B cell (primary cell): ENCODE measurements around the gene TUBGCP2. TPM values are rescaled to one million over a fixed set of nuclear protein-coding genes. Genes with fewer than 3 reads are reported as not detected.
A peak's percentile ranks its signal among the peaks of the same experiment; 100 is the strongest.

Experiments
- ATAC-seq: fragments of 200-7000 bp; cut with Tn5 transposase; one replicate; pipeline ENCODE4 v1.10.0; 2021; ENCODE audit warnings: low read depth, mild to moderate bottlenecking, moderate number of reproducible peaks, moderate library complexity
- CTCF ChIA-PET: fragments of 350-600 bp; sonication (Branson Sonifier 250); formaldehyde crosslinking; loops from one replicate; lab custom pipeline; 2021; ENCODE audit warnings: antibody characterized with exemption, inconsistent platforms; lab: Charles Lee
- POLR2A ChIA-PET: fragments of 350-600 bp; sonication (Branson Sonifier 250); formaldehyde crosslinking; loops from one replicate; lab custom pipeline; 2021; ENCODE audit warnings: antibody characterized with exemption; lab: Charles Lee
- DNase-seq: peaks from one replicate; pipeline ENCODE4 v3.0.0; 2013
- H2AFZ ChIP-seq: 2 replicates; pipeline ENCODE4 v1.6.1; 2012; ENCODE audit warnings: mild to moderate bottlenecking, low read depth, low read length; ENCODE audit not compliant: insufficient read depth, poor library complexity, severe bottlenecking
- H3K27ac ChIP-seq, 2 donors: 1 replicate in 1 of 2; 2 replicates in 1 of 2; pipeline ENCODE4 v1.5.1; 2012 to 2013; ENCODE audit warnings: low read length in 2 of 2, mild to moderate bottlenecking in 2 of 2, moderate library complexity in 1 of 2
- H3K27me3 ChIP-seq, 4 experiments: fragments of 200-600 bp in 1 of 4; sonication (generic) in 1 of 4; replicated peaks in 1 of 4; 1 replicate in 2 of 4; 2 replicates in 2 of 4; pipeline versions ENCODE4 v1.6.1 to v1.7.0; 2013 to 2016; ENCODE audit warnings: low read length in 3 of 4, mild to moderate bottlenecking in 2 of 4, mixed read lengths in 1 of 4, moderate library complexity in 1 of 4; ENCODE audit not compliant: insufficient read depth in 4 of 4, control insufficient read depth in 3 of 4; ENCODE audit errors: control extremely low read depth in 1 of 4
- H3K36me3 ChIP-seq, 2 experiments: replicated peaks in 1 of 2; 1 replicate in 1 of 2; 2 replicates in 1 of 2; pipeline versions ENCODE4 v1.6.1 to v1.7.1; 2013; ENCODE audit warnings: low read length in 1 of 2; ENCODE audit not compliant: insufficient read depth in 2 of 2, control insufficient read depth in 1 of 2; ENCODE audit errors: control extremely low read depth in 1 of 2, extremely low read depth in 1 of 2
- H3K4me1 ChIP-seq, 2 donors: fragments of 200-600 bp in 1 of 2; sonication (generic) in 1 of 2; 1 replicate in 1 of 2; 2 replicates in 1 of 2; pipeline versions ENCODE4 v1.5.1 to v1.6.1; 2013 to 2017; ENCODE audit warnings: low read length in 2 of 2; ENCODE audit not compliant: control insufficient read depth in 2 of 2, insufficient read depth in 2 of 2
- H3K4me2 ChIP-seq: replicated peaks from 2 replicates; pipeline ENCODE3; 2012; ENCODE audit warnings: mild to moderate bottlenecking, low read depth, low read length; ENCODE audit not compliant: poor library complexity, severe bottlenecking
- H3K4me3 ChIP-seq, 5 experiments: fragments of 200-600 bp in 1 of 5; sonication (generic) in 1 of 5; 1 replicate in 3 of 5; 2 replicates in 2 of 5; pipeline versions ENCODE4 v1.5.1 to v1.7.0; 2011 to 2016; ENCODE audit warnings: low read length in 4 of 5, mild to moderate bottlenecking in 4 of 5, low read depth in 2 of 5, control low read depth in 1 of 5, moderate library complexity in 1 of 5; ENCODE audit not compliant: insufficient read depth in 1 of 5; ENCODE audit errors: control extremely low read depth in 1 of 5, extremely low read depth in 1 of 5
- H3K79me2 ChIP-seq: fragments of 200-600 bp; sonication (generic); one replicate; pipeline ENCODE4 v1.6.0; 2016; ENCODE audit warnings: low read length; ENCODE audit not compliant: control insufficient read depth, insufficient read depth
- H3K9ac ChIP-seq: fragments of 200-600 bp; sonication (generic); 2 replicates; pipeline ENCODE4 v1.6.1; 2017; ENCODE audit warnings: mild to moderate bottlenecking, low read length, moderate library complexity
- H3K9me3 ChIP-seq, 3 donors: one replicate each; pipeline versions ENCODE4 v1.6.1 to v1.7.1; 2013; ENCODE audit warnings: low read length in 2 of 3; ENCODE audit not compliant: control insufficient read depth in 2 of 3, insufficient read depth in 1 of 3; ENCODE audit errors: control extremely low read depth in 1 of 3
- H4K20me1 ChIP-seq: 2 replicates; pipeline ENCODE4 v1.6.0; 2012; ENCODE audit warnings: mild to moderate bottlenecking, low read length; ENCODE audit not compliant: insufficient read depth, control insufficient read depth, poor library complexity, severe bottlenecking
- H3K27ac Mint-ChIP-seq: one replicate; pipeline ENCODE4 v1.8.0; 2021; ENCODE audit warnings: mixed read lengths
- H3K27me3 Mint-ChIP-seq: one replicate; pipeline ENCODE4 v1.8.0; 2021; ENCODE audit warnings: mixed read lengths
- H3K4me1 Mint-ChIP-seq: one replicate; pipeline ENCODE4 v1.8.0; 2021; ENCODE audit warnings: mixed read lengths
- H3K4me3 Mint-ChIP-seq: one replicate; pipeline ENCODE4 v1.8.0; 2021; ENCODE audit warnings: mixed read lengths
- H3K9me3 Mint-ChIP-seq: one replicate; pipeline ENCODE4 v1.8.0; 2022; ENCODE audit warnings: mixed read lengths; ENCODE audit not compliant: insufficient read depth
- EZH2 ChIP-seq: IDR thresholded peaks from 2 replicates; pipeline ENCODE4 v1.6.1; 2012; ENCODE audit warnings: borderline replicate concordance, low read depth, mild to moderate bottlenecking, moderate library complexity, low read length; ENCODE audit not compliant: insufficient read depth, poor library complexity, severe bottlenecking
- WGBS: methylation state at CpG from one replicate; pipeline ENCODE4 v1.1.5; 2013; ENCODE audit warnings: missing lambda C conversion rate; ENCODE audit not compliant: insufficient coverage; 5-methylcytosine and 5-hydroxymethylcytosine counted together
- intact Hi-C: fragments of 100-400 bp; cut with micrococcal nuclease; formaldehyde crosslinking; loops from one replicate; pipeline ENCODE4 v1.10.0; 2022
- polyA plus RNA-seq: library from polyadenylated mRNA; depleted of rRNA; stranded (reverse); fragments of >200 nt; gene quantifications from 2 replicates; pipeline ENCODE4 v1.2.3, GENCODE V29; 2012
- total RNA-seq, 2 donors: library from RNA; stranded (reverse); fragments of 120-200 nt in 1 of 2; gene quantifications; 1 replicate in 1 of 2; 2 replicates in 1 of 2; pipeline versions ENCODE4 v1.2.3 to v1.2.4, GENCODE V29; 2013 to 2022
- TF ChIP-seq, protein P1 (sequence below): fragments of 200-600 bp; IDR thresholded peaks from one replicate; pipeline ENCODE4 v1.8.0; 2022; ENCODE audit warnings: antibody characterized with exemption, mild to moderate bottlenecking

Gene TUBGCP2
- total and polyA plus RNA-seq, 2 donors (not counting 1 experiment from before 2014, with no cell fraction given), result 50.3 to 90.3 TPM

GRCh38 chr10:133276100-133276434 lies 32.6 kb downstream of the TUBGCP2 start:
- Mint-ChIP-seq H3K4me3 (peak overlapping the region; percentile 89), H3K9me3 (no peaks in the 10 kb centered on the region), H3K27ac (peak overlapping the region; percentile 95), H3K27me3 (no peaks in the 10 kb centered on the region), H3K4me1 (peaks cover 43% of the 10 kb centered on the region)
- peaks cover 21% of the 10 kb centered on the region for H4K20me1 ChIP-seq
- H3K79me2 ChIP-seq, result peaks cover 12% of the 10 kb centered on the region
- ChIA-PET CTCF (interaction anchor here (0.9 to 3.3 kb wide), 4 partner anchors 9 to 53 kb away, joined by 3 to 80 read pairs (median 4); no protein-coding TSS in a partner anchor), POLR2A (interaction anchor here (0.6 to 2.6 kb wide), 6 partner anchors 12 to 754 kb away, joined by 3 to 12 read pairs (median 10); partner anchors contain the start of genes TUBGCP2 and ZNF511)
- H3K4me3 ChIP-seq, result peak overlapping the region; percentile 79 to 96 (median 83)
- 5% methylated on average over 4 of the region's 6 CpGs for WGBS
- H3K4me2 ChIP-seq, result peak overlapping the region; percentile 99
- no peaks in the 10 kb centered on the region for H3K9me3 ChIP-seq
- intact Hi-C loops, result loop anchor here (5.0 to 10.0 kb wide), 2 partner anchors 116 to 131 kb away; partner anchors contain the start of gene MTG1
- peak overlapping the region; percentile 94 to 97 for H3K27ac ChIP-seq
- no peak for DNase-seq
- H3K4me1 ChIP-seq, result peaks cover 45 to 70% of the 10 kb centered on the region in 2 donors
- peak overlapping the region; percentile 64 for H2AFZ ChIP-seq
- H3K36me3 ChIP-seq, result peaks cover 0 to 29% of the 10 kb centered on the region in 2 experiments
- ATAC-seq, result no peak
- TF ChIP-seq, protein P1, sequence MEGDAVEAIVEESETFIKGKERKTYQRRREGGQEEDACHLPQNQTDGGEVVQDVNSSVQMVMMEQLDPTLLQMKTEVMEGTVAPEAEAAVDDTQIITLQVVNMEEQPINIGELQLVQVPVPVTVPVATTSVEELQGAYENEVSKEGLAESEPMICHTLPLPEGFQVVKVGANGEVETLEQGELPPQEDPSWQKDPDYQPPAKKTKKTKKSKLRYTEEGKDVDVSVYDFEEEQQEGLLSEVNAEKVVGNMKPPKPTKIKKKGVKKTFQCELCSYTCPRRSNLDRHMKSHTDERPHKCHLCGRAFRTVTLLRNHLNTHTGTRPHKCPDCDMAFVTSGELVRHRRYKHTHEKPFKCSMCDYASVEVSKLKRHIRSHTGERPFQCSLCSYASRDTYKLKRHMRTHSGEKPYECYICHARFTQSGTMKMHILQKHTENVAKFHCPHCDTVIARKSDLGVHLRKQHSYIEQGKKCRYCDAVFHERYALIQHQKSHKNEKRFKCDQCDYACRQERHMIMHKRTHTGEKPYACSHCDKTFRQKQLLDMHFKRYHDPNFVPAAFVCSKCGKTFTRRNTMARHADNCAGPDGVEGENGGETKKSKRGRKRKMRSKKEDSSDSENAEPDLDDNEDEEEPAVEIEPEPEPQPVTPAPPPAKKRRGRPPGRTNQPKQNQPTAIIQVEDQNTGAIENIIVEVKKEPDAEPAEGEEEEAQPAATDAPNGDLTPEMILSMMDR, result no peak
- H3K9ac ChIP-seq, result peak overlapping the region; percentile 96
- no peaks in the 10 kb centered on the region for H3K27me3 ChIP-seq

DNA sequence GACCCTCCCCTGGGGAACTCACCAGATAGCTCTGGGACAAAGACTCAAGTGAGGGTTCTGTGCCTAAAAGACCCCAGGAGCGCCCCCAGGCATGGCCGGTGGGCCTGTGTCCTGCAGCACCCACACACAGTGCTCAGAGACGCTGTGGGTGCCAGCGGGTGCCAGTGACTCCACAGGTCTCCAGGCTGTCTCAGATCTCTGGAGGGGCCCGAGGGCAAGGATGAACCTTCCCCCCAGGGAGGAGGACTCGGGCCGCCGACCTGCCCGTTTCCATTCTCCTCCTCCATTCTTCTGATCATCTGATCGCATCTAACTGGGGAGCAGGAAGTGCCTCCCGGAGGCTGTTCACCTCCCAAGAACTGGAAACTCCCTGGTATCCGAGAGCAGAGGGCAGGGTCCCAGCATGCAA lies 33.0 kb downstream of the TUBGCP2 start:
- H4K20me1 ChIP-seq, result peaks cover 21% of the 10 kb centered on the region
- H3K4me2 ChIP-seq, result peak overlapping the region; percentile 99
- POLR2A ChIA-PET, result interaction anchor here (0.8 to 2.6 kb wide), 7 partner anchors 9 to 49 kb away, joined by 3 to 12 read pairs (median 10); partner anchors contain the start of genes TUBGCP2 and ZNF511

More for the DNA sequence above, 33.0 kb downstream of the TUBGCP2 start:
- DNase-seq (peak; percentile 68), ATAC-seq (peak; percentile 29)
- WGBS, result under 1% methylated on average over 12 of the region's 12 CpGs
- intact Hi-C loops, result loop anchor here (1.0 to 10.0 kb wide), 4 partner anchors 14 to 131 kb away; partner anchors contain the start of gene MTG1
- H3K9me3 Mint-ChIP-seq, result no peaks in the 10 kb centered on the region
- Histone ChIP-seq H2AFZ (peak overlapping the region; percentile 64), H3K4me3 (peak overlapping the region; percentile 79 to 96 (median 83)), H3K27ac (peak overlapping the region; percentile 94 to 97), H3K27me3 (no peaks in the 10 kb centered on the region), H3K4me1 (peaks cover 45 to 70% of the 10 kb centered on the region in 2 donors), H3K36me3 (peaks cover 0 to 33% of the 10 kb centered on the region in 2 experiments), H3K9ac (peak overlapping the region; percentile 96), H3K9me3 (no peaks in the 10 kb centered on the region), H3K79me2 (peaks cover 12% of the 10 kb centered on the region)
- peak overlapping the region; percentile 89 for H3K4me3 Mint-ChIP-seq
- H3K27ac Mint-ChIP-seq, result peak overlapping the region; percentile 95
- no peak for TF ChIP-seq EZH2
- TF ChIP-seq, protein P1, result peak; percentile 52
- CTCF ChIA-PET, result interaction anchor here (0.6 to 3.3 kb wide), 9 partner anchors 10 to 132 kb away, joined by 3 to 80 read pairs (median 3); no protein-coding TSS in a partner anchor
- H3K27me3 Mint-ChIP-seq, result no peaks in the 10 kb centered on the region
- peaks cover 43% of the 10 kb centered on the region for H3K4me1 Mint-ChIP-seq
